Uterus (tissue), 2 donors: ENCODE results near the gene NPHS2.
"Not testable (repeated sequence)": the region's sequence is repeated elsewhere in the genome, so short reads cannot be mapped to it uniquely, and the experiment has no call there.

Experiments
- CTCF ChIP-seq, 4 experiments: fragments of 200-600 bp in 2 of 4; fragments of 450-650 bp in 2 of 4; sonication (generic) in 2 of 4; IDR thresholded peaks; one replicate each; pipeline ENCODE4 v1.5.1; 2016 to 2019; ENCODE audit warnings: antibody characterized with exemption in 4 of 4, mild to moderate bottlenecking in 2 of 4, moderate library complexity in 1 of 4
- POLR2A ChIP-seq, 2 donors: fragments of 450-650 bp; IDR thresholded peaks; one replicate each; pipeline ENCODE4 v1.6.1; 2016; ENCODE audit warnings: antibody characterized with exemption in 2 of 2, mild to moderate bottlenecking in 1 of 2, moderate library complexity in 1 of 2

- not testable (repeated sequence) for TF ChIP-seq POLR2A, CTCF (IDR thresholded peaks at IDR 0.05)
Observed at GRCh38 chr1:179518544-179518943, 57.2 kb downstream of the NPHS2 start.
